Stimulated activated naive CD8-positive, alpha-beta T cell treated with anti-CD3 and anti-CD28 coated beads, Interleukin-15, Interleukin-2, amounts not matched to agents 100 ng/mL and 50 ng/mL, for 24 hours (primary cell): ENCODE data around the gene NR2F1.
A peak's percentile ranks its signal among the peaks of the same experiment; 100 is the strongest.

ENCODE experiments used
- H3K27ac Mint-ChIP-seq: one replicate; pipeline ENCODE4 v1.8.0; 2021; ENCODE audit warnings: mild to moderate bottlenecking, mixed read lengths
- H3K27me3 Mint-ChIP-seq: one replicate; pipeline ENCODE4 v1.8.0; 2021; ENCODE audit warnings: mixed read lengths
- H3K36me3 Mint-ChIP-seq: one replicate; pipeline ENCODE4 v1.8.0; 2021; ENCODE audit warnings: low read depth, mixed read lengths
- H3K4me1 Mint-ChIP-seq: one replicate; pipeline ENCODE4 v1.8.0; 2021; ENCODE audit warnings: low read depth, mixed read lengths
- H3K4me3 Mint-ChIP-seq: one replicate; pipeline ENCODE4 v1.8.0; 2021; ENCODE audit warnings: mild to moderate bottlenecking, mixed read lengths
- H3K9me3 Mint-ChIP-seq: one replicate; pipeline ENCODE4 v1.8.0; 2021; ENCODE audit warnings: mixed read lengths

Gene NR2F1

GRCh38 chr5:93603793-93604643 lies 21.0 kb downstream of the NR2F1 start:
- Mint-ChIP-seq H3K4me1 (peaks cover 24% of the 10 kb centered on the region), H3K27me3 (peaks cover 46% of the 10 kb centered on the region), H3K4me3 (no peak overlapping the region), H3K27ac (no peak overlapping the region), H3K9me3 (no peaks in the 10 kb centered on the region), H3K36me3 (peaks cover 4% of the 10 kb centered on the region)

- peaks cover 4% of the 10 kb centered on the region for H3K36me3 Mint-ChIP-seq
- no peak overlapping the region for H3K4me3 Mint-ChIP-seq
- no peaks in the 10 kb centered on the region for H3K9me3 Mint-ChIP-seq
- H3K4me1 Mint-ChIP-seq, result peaks cover 24% of the 10 kb centered on the region
- H3K27ac Mint-ChIP-seq, result no peak overlapping the region
- H3K27me3 Mint-ChIP-seq, result peaks cover 55% of the 10 kb centered on the region
Observed at GRCh38 chr5:93604644-93605515, 21.9 kb downstream of the NR2F1 start.

DNA sequence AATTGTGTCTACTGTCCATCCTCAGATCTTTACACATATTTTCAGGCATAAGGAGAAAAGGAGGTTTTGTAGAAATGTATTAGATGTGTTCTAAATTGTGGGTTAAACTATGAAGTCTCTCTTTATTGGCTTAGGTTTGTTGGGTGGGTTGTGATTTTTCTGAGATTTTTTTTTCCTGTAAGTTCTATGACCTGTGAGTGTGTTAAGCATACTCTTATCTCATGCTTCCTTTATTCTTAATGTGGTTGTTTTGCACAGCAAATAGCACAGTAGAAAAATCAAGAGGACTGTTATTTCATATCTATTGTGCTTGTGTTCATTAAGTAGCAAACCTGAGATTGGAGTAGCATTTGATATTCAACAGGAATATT lies 23.3 kb downstream of the NR2F1 start:
- Mint-ChIP-seq H3K4me1 (peaks cover 24% of the 10 kb centered on the region), H3K27me3 (peaks cover 70% of the 10 kb centered on the region), H3K4me3 (no peak overlapping the region), H3K36me3 (peaks cover 9% of the 10 kb centered on the region), H3K27ac (no peak overlapping the region), H3K9me3 (peaks cover 5% of the 10 kb centered on the region)

DNA sequence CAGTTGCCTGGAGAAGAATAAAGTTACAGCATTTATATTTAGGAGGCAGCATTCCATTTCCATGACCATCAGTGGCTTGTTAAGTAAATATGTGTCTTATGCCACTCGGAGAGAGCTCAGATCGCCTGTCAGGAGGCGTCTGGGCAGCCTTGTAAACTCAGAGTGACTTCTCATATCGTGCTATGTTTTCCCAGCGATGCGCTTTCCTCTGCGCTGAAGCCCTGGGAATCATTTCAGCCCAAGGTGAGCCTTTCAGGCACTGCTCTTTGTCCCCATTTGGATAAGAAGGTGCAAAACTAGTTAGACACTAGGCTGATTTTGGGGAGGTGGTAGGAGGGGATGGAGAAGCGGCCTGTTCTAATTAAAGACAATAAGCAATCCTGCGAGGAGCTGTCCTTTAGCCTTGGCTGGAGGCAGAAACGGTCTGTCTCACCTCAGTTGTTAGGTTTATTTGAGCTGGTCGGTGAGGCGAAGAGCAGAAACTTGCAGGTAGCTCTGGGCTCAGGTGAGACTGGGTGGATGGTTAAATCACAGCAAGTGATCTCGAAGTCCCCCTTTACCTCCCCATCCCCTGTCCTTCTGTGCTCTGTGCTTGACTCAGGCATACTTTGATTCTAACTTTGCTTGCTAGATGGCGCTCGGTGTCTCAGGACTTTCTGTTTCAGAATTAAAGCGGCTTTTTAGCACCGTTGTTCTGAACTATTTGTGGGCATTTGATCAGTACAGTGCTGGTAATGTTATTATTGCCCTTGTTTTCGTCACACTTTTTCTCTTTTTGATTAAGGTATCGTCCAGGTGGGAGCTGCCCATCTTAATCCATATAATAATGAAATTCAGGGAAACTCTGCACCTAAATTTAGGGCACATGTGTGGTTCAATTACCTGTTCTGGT lies 24.6 kb downstream of the NR2F1 start:
- Mint-ChIP-seq H3K36me3 (peaks cover 9% of the 10 kb centered on the region), H3K4me1 (peaks cover 23% of the 10 kb centered on the region), H3K27ac (no peak overlapping the region), H3K9me3 (peaks cover 9% of the 10 kb centered on the region), H3K27me3 (peaks cover 82% of the 10 kb centered on the region), H3K4me3 (no peak overlapping the region)

DNA sequence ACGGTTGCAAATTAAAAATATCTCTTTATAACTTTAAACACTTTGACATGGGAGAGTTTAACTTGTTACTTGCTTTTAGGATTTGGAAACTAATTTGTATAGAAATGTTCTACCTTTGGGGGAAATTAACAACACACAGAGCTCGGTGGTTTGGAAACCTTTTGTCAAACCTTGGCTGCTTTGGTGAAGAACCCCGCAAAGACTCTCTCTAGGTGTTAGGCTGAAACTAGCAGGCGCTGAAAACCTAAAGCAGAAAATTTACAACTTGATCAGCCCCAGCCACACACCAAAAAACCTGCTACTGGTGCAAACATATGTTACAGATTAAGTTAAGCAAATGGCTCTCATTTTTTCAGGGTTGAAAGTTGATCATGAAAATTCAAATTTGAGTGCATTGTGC lies 25.8 kb downstream of the NR2F1 start:
- Mint-ChIP-seq H3K4me1 (peaks cover 20% of the 10 kb centered on the region), H3K27ac (no peak overlapping the region), H3K9me3 (peaks cover 9% of the 10 kb centered on the region), H3K4me3 (no peak overlapping the region), H3K36me3 (peaks cover 5% of the 10 kb centered on the region), H3K27me3 (peaks cover 94% of the 10 kb centered on the region)

DNA sequence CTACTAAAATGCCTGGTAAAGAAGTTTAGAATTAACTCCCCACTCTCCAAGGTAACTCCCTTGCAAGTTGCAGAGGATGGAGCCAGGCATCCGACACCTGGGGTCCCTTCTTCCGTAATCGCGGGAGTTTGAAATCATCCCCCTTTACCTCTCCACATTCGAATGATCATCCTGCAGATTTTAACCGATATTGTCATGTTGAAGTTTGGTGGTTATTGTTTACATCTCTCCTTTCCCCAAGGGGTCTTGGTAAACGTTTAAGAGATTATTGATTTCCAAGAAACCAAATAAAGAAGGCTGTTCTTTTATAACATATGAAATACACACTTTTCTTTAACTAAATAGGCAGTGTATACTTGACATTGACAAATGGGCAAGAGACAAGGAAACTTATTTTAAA lies 26.7 kb downstream of the NR2F1 start:
- peaks cover 15% of the 10 kb centered on the region for H3K4me1 Mint-ChIP-seq
- no peak overlapping the region for H3K4me3 Mint-ChIP-seq
- peaks cover 97% of the 10 kb centered on the region for H3K27me3 Mint-ChIP-seq
- no peak overlapping the region for H3K27ac Mint-ChIP-seq
- H3K36me3 Mint-ChIP-seq, result peaks cover 5% of the 10 kb centered on the region
- H3K9me3 Mint-ChIP-seq, result peaks cover 9% of the 10 kb centered on the region

- Mint-ChIP-seq H3K27me3 (peaks cover 96% of the 10 kb centered on the region), H3K4me3 (no peak overlapping the region), H3K27ac (no peak overlapping the region), H3K4me1 (peaks cover 12% of the 10 kb centered on the region), H3K9me3 (peaks cover 9% of the 10 kb centered on the region), H3K36me3 (peaks cover 5% of the 10 kb centered on the region)
Observed at GRCh38 chr5:93610581-93611272, 27.7 kb downstream of the NR2F1 start.

GRCh38 chr5:93611273-93611975 lies 28.4 kb downstream of the NR2F1 start:
- H3K27me3 Mint-ChIP-seq, result peaks cover 96% of the 10 kb centered on the region
- peaks cover 9% of the 10 kb centered on the region for H3K9me3 Mint-ChIP-seq
- H3K4me1 Mint-ChIP-seq, result peaks cover 12% of the 10 kb centered on the region
- H3K4me3 Mint-ChIP-seq, result no peak overlapping the region
- H3K27ac Mint-ChIP-seq, result no peak overlapping the region
- peaks cover 5% of the 10 kb centered on the region for H3K36me3 Mint-ChIP-seq

DNA sequence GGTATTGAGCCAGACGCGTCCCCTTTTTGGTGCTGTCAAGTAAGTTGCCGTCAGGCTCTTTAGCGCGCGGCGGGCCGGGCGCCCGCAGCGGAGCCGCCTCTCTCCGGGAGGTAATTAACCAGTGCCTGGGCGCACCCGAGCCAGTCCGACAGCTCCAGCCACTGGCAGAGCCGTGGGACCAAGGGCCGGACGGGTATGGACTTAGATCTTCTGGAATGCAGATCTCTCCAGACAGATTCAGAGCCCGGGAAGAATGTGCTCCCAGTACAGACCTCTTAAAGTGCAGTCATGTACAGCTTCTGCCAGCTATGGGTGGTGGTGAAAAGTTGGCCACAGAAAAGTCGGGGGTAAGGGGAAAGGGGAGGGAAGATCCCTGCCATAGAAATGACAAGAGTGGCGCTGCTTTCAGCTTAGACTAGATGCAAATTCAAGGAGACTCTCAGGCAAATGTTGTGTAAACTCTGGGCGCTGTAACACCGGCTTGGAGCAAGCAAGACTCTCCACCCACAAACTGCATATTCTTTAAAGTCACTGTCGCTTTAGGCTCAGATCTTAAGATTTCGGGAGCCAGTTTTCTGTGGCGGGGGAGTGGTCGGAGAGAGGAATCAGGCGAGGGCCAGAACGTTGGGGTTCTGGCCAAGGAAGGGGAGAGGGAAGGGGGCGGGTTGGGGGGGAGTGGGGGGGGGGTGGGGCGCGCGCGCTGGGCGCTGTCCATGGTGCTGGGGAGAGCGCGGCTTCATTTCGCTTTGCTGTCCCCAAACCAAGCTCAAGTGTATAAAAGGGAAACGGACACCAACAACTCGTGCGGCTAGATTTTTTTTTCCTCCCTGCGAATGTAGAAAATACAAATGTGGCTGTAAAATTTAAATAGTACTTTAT lies 29.2 kb downstream of the NR2F1 start:
- peaks cover 9% of the 10 kb centered on the region for H3K9me3 Mint-ChIP-seq
- peaks cover 5% of the 10 kb centered on the region for H3K36me3 Mint-ChIP-seq
- H3K4me3 Mint-ChIP-seq, result no peak overlapping the region
- peaks cover 94% of the 10 kb centered on the region for H3K27me3 Mint-ChIP-seq
- peaks cover 12% of the 10 kb centered on the region for H3K4me1 Mint-ChIP-seq
- H3K27ac Mint-ChIP-seq, result no peak overlapping the region

DNA sequence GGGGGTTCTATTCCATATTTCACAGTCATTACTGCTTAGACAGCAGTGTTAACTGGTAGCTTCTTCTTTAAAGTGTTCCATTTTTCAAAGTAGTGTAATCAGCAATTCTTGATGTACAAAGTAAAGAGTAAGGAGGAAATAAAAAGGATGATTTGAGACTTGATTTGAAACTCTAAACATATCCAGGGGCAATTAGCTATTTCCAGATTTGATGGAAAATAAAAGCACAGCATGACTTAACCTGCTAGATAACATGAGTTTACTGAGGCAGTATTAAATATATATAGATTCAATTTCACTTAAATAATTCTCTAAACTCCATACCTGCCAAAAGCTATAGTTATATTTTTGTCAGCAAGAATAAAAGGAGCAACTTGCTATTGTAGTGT lies 29.8 kb downstream of the NR2F1 start:
- Mint-ChIP-seq H3K9me3 (peaks cover 9% of the 10 kb centered on the region), H3K4me1 (peaks cover 6% of the 10 kb centered on the region), H3K27ac (no peak overlapping the region), H3K4me3 (no peak overlapping the region), H3K36me3 (peaks cover 5% of the 10 kb centered on the region), H3K27me3 (peaks cover 88% of the 10 kb centered on the region)

GRCh38 chr5:93616538-93617174 lies 33.6 kb downstream of the NR2F1 start:
- Mint-ChIP-seq H3K36me3 (peaks cover 8% of the 10 kb centered on the region), H3K27me3 (peaks cover 70% of the 10 kb centered on the region), H3K9me3 (peaks cover 1% of the 10 kb centered on the region), H3K4me1 (peaks cover 14% of the 10 kb centered on the region), H3K27ac (no peak overlapping the region), H3K4me3 (no peak overlapping the region)

GRCh38 chr5:93620487-93621326 lies 37.7 kb downstream of the NR2F1 start:
- peaks cover 24% of the 10 kb centered on the region for H3K4me1 Mint-ChIP-seq
- H3K9me3 Mint-ChIP-seq, result no peaks in the 10 kb centered on the region
- peak overlapping the region; percentile 90 for H3K4me3 Mint-ChIP-seq
- peaks cover 40% of the 10 kb centered on the region for H3K27me3 Mint-ChIP-seq
- H3K27ac Mint-ChIP-seq, result peak overlapping the region; percentile 77
- H3K36me3 Mint-ChIP-seq, result peaks cover 8% of the 10 kb centered on the region
